Measurements from ENCODE around the gene P2RX3. TPM values are rescaled to one million over a fixed set of nuclear protein-coding genes. Genes with fewer than 3 reads are reported as not detected.

The P2RX3 gene
- total RNA-seq, 2 experiments from 2014 or later = not detected

GRCh38 chr11:57339328-57339727 lies 1.2 kb downstream of the P2RX3 start:
- intact Hi-C loops (cut with micrococcal nuclease; ENCODE audit: unreplicated experiment) = loop anchor here (5.0 kb wide), 2 partner anchors 308 to 403 kb away; partner anchors contain the start of genes SELENOH and YPEL4
- POLR2A ChIA-PET = no interaction called here
- H4K20me1 ChIP-seq (ENCODE audit: insufficient read depth, low read length) = no peaks in the 10 kb centered on the region
- BruUV-seq (replicated peaks) = no TSS peak
- H3K36me3 ChIP-seq (ENCODE audit: insufficient read depth, low read length) = peaks cover 3% of the 10 kb centered on the region; the same call in 1 of the 2 replicates
- no peak for DNase-seq (ENCODE audit: low spot score)
- H3K4me3 ChIP-seq (ENCODE audit: low read depth, low read length, poor library complexity, severe bottlenecking) = no peak overlapping the region
- no peak overlapping the region for H2AFZ ChIP-seq (ENCODE audit: low read length)
- H3K79me2 ChIP-seq (ENCODE audit: insufficient read depth, low read depth, low read length) = peaks cover 16% of the 10 kb centered on the region
- CTCF ChIA-PET (ENCODE audit: unreplicated experiment) = interaction anchor here (0.6 kb wide), 1 partner anchor 11 kb away, joined by 7 read pairs; no protein-coding TSS in a partner anchor
- no peak overlapping the region for H3K4me2 ChIP-seq (ENCODE audit: low read length)
- peaks cover 13% of the 10 kb centered on the region for H3K4me1 ChIP-seq (ENCODE audit: insufficient read depth, low read length, poor library complexity, severe bottlenecking)
- TF ChIP-seq CTCF (conservative IDR thresholded peaks at IDR 0.05; ENCODE audit: low read length) = no peak
- TF ChIP-seq EZH2phosphoT487 (IDR thresholded peaks at IDR 0.05; ENCODE audit: borderline replicate concordance, low read depth, low read length) = no peak
- H3K9me2 ChIP-seq (ENCODE audit: insufficient read depth, low read length) = no peaks in the 10 kb centered on the region
- no peak overlapping the region for H3K27ac ChIP-seq (ENCODE audit: low read depth, low read length, poor library complexity, severe bottlenecking)
- H3K9me3 ChIP-seq (ENCODE audit: low read length) = no peaks in the 10 kb centered on the region

GRCh38 chr11:57340039-57340615 lies 2.0 kb downstream of the P2RX3 start:
- no peak for TF ChIP-seq EZH2phosphoT487 (IDR thresholded peaks at IDR 0.05; ENCODE audit: borderline replicate concordance, low read depth, low read length)
- peak; percentile 53 for TF ChIP-seq CTCF (conservative IDR thresholded peaks at IDR 0.05; ENCODE audit: low read length)
- Histone ChIP-seq H3K9me2 (ENCODE audit: insufficient read depth, low read length) (no peaks in the 10 kb centered on the region), H3K36me3 (ENCODE audit: insufficient read depth, low read length) (no peaks in the 10 kb centered on the region), H3K4me3 (ENCODE audit: low read depth, low read length, poor library complexity, severe bottlenecking) (no peak overlapping the region), H4K20me1 (ENCODE audit: insufficient read depth, low read length) (no peaks in the 10 kb centered on the region), H3K4me1 (ENCODE audit: insufficient read depth, low read length, poor library complexity, severe bottlenecking) (peaks cover 7% of the 10 kb centered on the region), H3K9me3 (ENCODE audit: low read length) (no peaks in the 10 kb centered on the region), H2AFZ (ENCODE audit: low read length) (no peak overlapping the region), H3K27ac (ENCODE audit: low read depth, low read length, poor library complexity, severe bottlenecking) (no peak overlapping the region), H3K79me2 (ENCODE audit: insufficient read depth, low read depth, low read length) (peaks cover 8% of the 10 kb centered on the region; the same call in 1 of the 2 replicates), H3K4me2 (ENCODE audit: low read length) (no peak overlapping the region)
- CTCF ChIA-PET (ENCODE audit: unreplicated experiment) = interaction anchor here (0.6 kb wide), 1 partner anchor 11 kb away, joined by 7 read pairs; no protein-coding TSS in a partner anchor
- intact Hi-C loops (cut with micrococcal nuclease; ENCODE audit: unreplicated experiment) = no loop called here
- POLR2A ChIA-PET = no interaction called here
- no peak for DNase-seq (ENCODE audit: low spot score)
- no TSS peak for BruUV-seq (replicated peaks)

GRCh38 chr11:57341250-57341808 lies 3.2 kb downstream of the P2RX3 start:
- no peak for DNase-seq (ENCODE audit: low spot score)
- TF ChIP-seq CTCF (conservative IDR thresholded peaks at IDR 0.05; ENCODE audit: low read length) = no peak
- TF ChIP-seq EZH2phosphoT487 (IDR thresholded peaks at IDR 0.05; ENCODE audit: borderline replicate concordance, low read depth, low read length) = no peak
- Histone ChIP-seq H3K36me3 (ENCODE audit: insufficient read depth, low read length) (no peaks in the 10 kb centered on the region), H3K4me3 (ENCODE audit: low read depth, low read length, poor library complexity, severe bottlenecking) (no peak overlapping the region), H3K4me1 (ENCODE audit: insufficient read depth, low read length, poor library complexity, severe bottlenecking) (peaks cover 6% of the 10 kb centered on the region), H2AFZ (ENCODE audit: low read length) (no peak overlapping the region), H3K9me3 (ENCODE audit: low read length) (no peaks in the 10 kb centered on the region), H3K27ac (ENCODE audit: low read depth, low read length, poor library complexity, severe bottlenecking) (no peak overlapping the region), H3K4me2 (ENCODE audit: low read length) (no peak overlapping the region), H3K79me2 (ENCODE audit: insufficient read depth, low read depth, low read length) (peaks cover under 1% of the 10 kb centered on the region; the same call in 1 of the 2 replicates), H3K9me2 (ENCODE audit: insufficient read depth, low read length) (no peaks in the 10 kb centered on the region), H4K20me1 (ENCODE audit: insufficient read depth, low read length) (no peaks in the 10 kb centered on the region)
- BruUV-seq (replicated peaks) = no TSS peak
- ChIA-PET POLR2A (interaction anchor here (0.6 kb wide), 1 partner anchor 523 kb away, joined by 4 read pairs; no protein-coding TSS in a partner anchor), CTCF (ENCODE audit: unreplicated experiment) (no interaction called here)
- intact Hi-C loops (cut with micrococcal nuclease; ENCODE audit: unreplicated experiment) = no loop called here
